Skeletal muscle tissue (tissue), 4 donors: ENCODE results near the gene DRAXIN. TPM values are rescaled to one million over a fixed set of nuclear protein-coding genes. Genes with fewer than 3 reads are reported as not detected.

Source experiments
- H3K27ac ChIP-seq: one replicate; pipeline ENCODE4 v1.7.0; 2013; ENCODE audit warnings: mild to moderate bottlenecking, low read depth, low read length, inconsistent platforms
- H3K27me3 ChIP-seq, 3 donors: one replicate each; pipeline ENCODE4 v1.7.0; 2013; ENCODE audit warnings: low read length in 3 of 3; ENCODE audit not compliant: control insufficient read depth in 3 of 3, insufficient read depth in 3 of 3
- H3K36me3 ChIP-seq, 3 donors: one replicate each; pipeline ENCODE4 v1.7.0; 2013; ENCODE audit warnings: low read length in 3 of 3; ENCODE audit not compliant: control insufficient read depth in 3 of 3, insufficient read depth in 3 of 3
- H3K4me1 ChIP-seq, 3 donors: one replicate each; pipeline ENCODE4 v1.7.0; 2013; ENCODE audit warnings: low read length in 3 of 3, mild to moderate bottlenecking in 3 of 3; ENCODE audit not compliant: control insufficient read depth in 3 of 3, insufficient read depth in 3 of 3
- H3K4me3 ChIP-seq, 3 donors: one replicate each; pipeline ENCODE4 v1.7.0; 2013; ENCODE audit warnings: low read length in 3 of 3
- H3K9ac ChIP-seq, 3 donors: one replicate each; pipeline ENCODE4 v1.7.0; 2013; ENCODE audit warnings: low read length in 3 of 3, mild to moderate bottlenecking in 3 of 3, moderate library complexity in 2 of 3, low read depth in 1 of 3
- H3K9me3 ChIP-seq, 3 donors: one replicate each; pipeline ENCODE4 v1.7.0; 2013; ENCODE audit warnings: low read length in 3 of 3; ENCODE audit not compliant: control insufficient read depth in 3 of 3
- total RNA-seq: library from RNA; depleted of rRNA; stranded (reverse); fragments of >200 nt; gene quantifications from one replicate; pipeline ENCODE4 v1.2.3, GENCODE V29; 2014
- donor health status: Osteomylitis.

The DRAXIN gene
- total RNA-seq, 1 donor from 2014 or later: not detected

DNA sequence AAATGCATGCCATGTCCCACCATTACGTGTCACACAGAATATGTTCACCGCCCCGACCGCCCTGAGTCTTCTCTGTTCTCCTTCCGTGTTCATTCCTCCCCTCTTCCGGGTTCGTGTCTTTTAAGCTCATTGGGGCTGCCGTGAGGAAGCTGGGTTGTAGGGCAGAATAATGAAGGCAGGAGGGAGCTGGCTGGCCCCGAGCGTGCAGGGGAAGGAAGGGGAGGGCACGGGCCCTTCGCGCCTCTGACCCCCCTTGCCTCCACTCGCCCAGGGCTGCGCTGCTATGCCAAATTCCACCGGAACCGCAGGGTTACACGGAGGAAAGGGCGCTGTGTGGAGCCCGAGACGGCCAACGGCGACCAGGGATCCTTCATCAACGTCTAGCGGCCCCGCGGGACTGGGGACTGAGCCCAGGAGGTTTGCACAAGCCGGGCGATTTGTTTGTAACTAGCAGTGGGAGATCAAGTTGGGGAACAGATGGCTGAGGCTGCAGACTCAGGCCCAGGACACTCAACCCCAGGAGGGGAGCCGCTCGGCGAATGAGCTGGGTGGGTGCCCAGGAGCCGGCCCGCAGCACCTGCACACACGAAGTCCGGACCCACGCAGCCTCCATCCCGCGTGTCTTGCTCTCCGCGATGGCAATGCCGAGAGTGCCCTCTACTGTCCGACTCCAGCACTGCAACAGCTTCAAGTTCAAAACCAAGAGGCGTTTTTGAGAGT, 28.0 kb downstream of the DRAXIN start:
- Histone ChIP-seq H3K27ac (no peak overlapping the region), H3K9ac (peak overlapping the region in 1 of 3 donors; percentile 62)

GRCh38 chr1:11720033-11720376, 28.5 kb downstream of the DRAXIN start:
- H3K4me3 ChIP-seq: peak overlapping the region; percentile 55 to 63 (median 58)
- H3K9ac ChIP-seq: peak overlapping the region in 1 of 3 donors; percentile 28
- no peaks in the 10 kb centered on the region for H3K9me3 ChIP-seq
- no peaks in the 10 kb centered on the region for H3K36me3 ChIP-seq
- H3K27ac ChIP-seq: no peak overlapping the region
- peaks cover 0 to 3% (median 2%) of the 10 kb centered on the region in 3 donors for H3K27me3 ChIP-seq
- H3K4me1 ChIP-seq: peaks cover 8 to 11% (median 11%) of the 10 kb centered on the region in 3 donors

More for the DNA sequence above, 28.0 kb downstream of the DRAXIN start:
- Histone ChIP-seq H3K36me3 (no peaks in the 10 kb centered on the region), H3K27me3 (peaks cover 0 to 3% (median 0%) of the 10 kb centered on the region in 3 donors), H3K4me3 (peak overlapping the region; percentile 55 to 63 (median 58)), H3K4me1 (peaks cover 8 to 11% (median 11%) of the 10 kb centered on the region in 3 donors), H3K9me3 (no peaks in the 10 kb centered on the region)

GRCh38 chr1:11720525-11720924, 29.0 kb downstream of the DRAXIN start:
- no peaks in the 10 kb centered on the region for H3K9me3 ChIP-seq
- H3K27me3 ChIP-seq: peaks cover 0 to 2% (median 0%) of the 10 kb centered on the region in 3 donors
- no peak overlapping the region for H3K27ac ChIP-seq
- H3K36me3 ChIP-seq: no peaks in the 10 kb centered on the region
- H3K4me1 ChIP-seq: peaks cover 8 to 11% (median 11%) of the 10 kb centered on the region in 3 donors
- H3K9ac ChIP-seq: no peak overlapping the region
- H3K4me3 ChIP-seq: no peak overlapping the region

- Histone ChIP-seq H3K9ac (no peak overlapping the region), H3K4me1 (peaks cover 8 to 11% (median 11%) of the 10 kb centered on the region in 3 donors), H3K36me3 (no peaks in the 10 kb centered on the region), H3K4me3 (no peak overlapping the region), H3K9me3 (no peaks in the 10 kb centered on the region), H3K27me3 (peaks cover 0 to 2% (median 0%) of the 10 kb centered on the region in 3 donors), H3K27ac (no peak overlapping the region)
Measured at GRCh38 chr1:11721311-11721710, 29.8 kb downstream of the DRAXIN start.

DNA sequence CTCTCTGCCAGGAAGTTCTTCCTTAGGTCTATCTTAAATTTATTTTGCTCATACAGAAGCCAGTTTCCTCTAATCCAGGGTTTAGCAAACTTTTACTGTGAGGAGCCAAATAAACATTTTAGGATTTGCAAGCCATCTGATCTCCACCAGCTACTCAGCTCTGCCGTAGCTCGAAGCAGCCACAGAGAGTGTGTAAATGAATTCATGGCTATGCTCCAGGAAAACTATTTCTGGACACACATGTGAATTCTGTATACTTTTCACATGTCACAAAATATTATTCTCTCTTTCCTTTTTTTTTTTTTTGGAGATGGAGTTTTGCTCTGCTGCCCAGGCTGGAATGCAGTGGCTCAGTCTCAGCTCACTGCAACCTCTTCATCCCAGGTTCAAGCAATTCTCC, 31.0 kb downstream of the DRAXIN start:
- no peak overlapping the region for H3K27ac ChIP-seq
- H3K9me3 ChIP-seq: no peaks in the 10 kb centered on the region
- peaks cover 8 to 11% (median 11%) of the 10 kb centered on the region in 3 donors for H3K4me1 ChIP-seq
- no peak overlapping the region for H3K9ac ChIP-seq
- H3K4me3 ChIP-seq: no peak overlapping the region
- H3K36me3 ChIP-seq: no peaks in the 10 kb centered on the region
- H3K27me3 ChIP-seq: peaks cover 0 to 2% (median 0%) of the 10 kb centered on the region in 3 donors

DNA sequence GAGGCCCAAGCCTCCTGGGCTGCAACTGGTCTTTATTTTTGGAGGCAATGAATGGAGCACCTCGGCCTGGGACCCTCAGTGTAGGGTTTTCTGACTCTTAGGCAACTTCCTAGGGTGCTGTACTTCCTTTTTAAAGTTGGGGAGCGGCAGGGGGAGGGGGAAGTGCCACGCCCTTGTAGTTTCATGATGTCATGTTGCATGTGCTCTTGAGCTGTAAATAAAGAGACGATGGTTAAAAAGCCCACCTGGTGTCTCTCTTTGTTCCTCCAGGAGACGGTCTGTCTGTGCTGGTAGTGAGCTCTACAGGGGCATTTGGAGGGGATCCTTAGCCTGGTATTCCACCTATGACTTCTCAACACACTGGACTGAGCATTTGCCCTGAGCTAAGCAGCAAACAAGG, 34.1 kb downstream of the DRAXIN start:
- Histone ChIP-seq H3K9ac (no peak overlapping the region), H3K36me3 (no peaks in the 10 kb centered on the region), H3K27me3 (peaks cover 0 to 2% (median 0%) of the 10 kb centered on the region in 3 donors), H3K4me3 (no peak overlapping the region), H3K4me1 (peaks cover 12 to 13% (median 12%) of the 10 kb centered on the region in 3 donors), H3K27ac (no peak overlapping the region), H3K9me3 (no peaks in the 10 kb centered on the region)

GRCh38 chr1:11727119-11727518, 35.6 kb downstream of the DRAXIN start:
- H3K4me1 ChIP-seq: peaks cover 13 to 16% (median 15%) of the 10 kb centered on the region in 3 donors
- peaks cover 0 to 2% (median 0%) of the 10 kb centered on the region in 3 donors for H3K27me3 ChIP-seq

GRCh38 chr1:11728126-11728806, 36.8 kb downstream of the DRAXIN start:
- Histone ChIP-seq H3K27ac (no peak overlapping the region), H3K4me3 (no peak overlapping the region), H3K36me3 (no peaks in the 10 kb centered on the region), H3K4me1 (peaks cover 12 to 16% (median 15%) of the 10 kb centered on the region in 3 donors), H3K27me3 (peaks cover 0 to 2% (median 0%) of the 10 kb centered on the region in 3 donors), H3K9ac (no peak overlapping the region), H3K9me3 (no peaks in the 10 kb centered on the region)

More at GRCh38 chr1:11727119-11727518, 35.6 kb downstream of the DRAXIN start:
- H3K9ac ChIP-seq: no peak overlapping the region
- H3K36me3 ChIP-seq: no peaks in the 10 kb centered on the region
- no peaks in the 10 kb centered on the region for H3K9me3 ChIP-seq
- H3K4me3 ChIP-seq: no peak overlapping the region
- H3K27ac ChIP-seq: no peak overlapping the region

DNA sequence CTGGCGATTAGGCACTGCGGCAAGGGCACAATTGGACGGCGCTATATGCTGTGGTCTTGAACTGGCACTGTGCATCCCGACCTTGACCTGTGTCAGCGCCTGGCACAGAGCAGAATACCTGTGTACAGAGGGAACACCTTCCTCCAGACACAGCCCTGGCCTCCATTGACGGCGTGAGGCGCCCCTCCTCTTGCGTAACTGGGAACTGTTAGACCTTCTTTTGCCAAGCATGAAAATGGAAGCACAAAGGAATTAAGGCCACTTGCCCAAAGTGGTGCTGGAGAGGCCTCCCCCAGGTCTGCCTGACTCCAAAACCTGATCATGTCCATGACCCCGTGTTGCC, 37.6 kb downstream of the DRAXIN start:
- H3K9ac ChIP-seq: no peak overlapping the region
- no peak overlapping the region for H3K4me3 ChIP-seq
- H3K27me3 ChIP-seq: peaks cover 0 to 2% (median 0%) of the 10 kb centered on the region in 3 donors
- H3K9me3 ChIP-seq: no peaks in the 10 kb centered on the region
- no peaks in the 10 kb centered on the region for H3K36me3 ChIP-seq
- no peak overlapping the region for H3K27ac ChIP-seq
- peaks cover 12 to 16% (median 15%) of the 10 kb centered on the region in 3 donors for H3K4me1 ChIP-seq
